ENCODE measurements around the gene RMI1.

DNA sequence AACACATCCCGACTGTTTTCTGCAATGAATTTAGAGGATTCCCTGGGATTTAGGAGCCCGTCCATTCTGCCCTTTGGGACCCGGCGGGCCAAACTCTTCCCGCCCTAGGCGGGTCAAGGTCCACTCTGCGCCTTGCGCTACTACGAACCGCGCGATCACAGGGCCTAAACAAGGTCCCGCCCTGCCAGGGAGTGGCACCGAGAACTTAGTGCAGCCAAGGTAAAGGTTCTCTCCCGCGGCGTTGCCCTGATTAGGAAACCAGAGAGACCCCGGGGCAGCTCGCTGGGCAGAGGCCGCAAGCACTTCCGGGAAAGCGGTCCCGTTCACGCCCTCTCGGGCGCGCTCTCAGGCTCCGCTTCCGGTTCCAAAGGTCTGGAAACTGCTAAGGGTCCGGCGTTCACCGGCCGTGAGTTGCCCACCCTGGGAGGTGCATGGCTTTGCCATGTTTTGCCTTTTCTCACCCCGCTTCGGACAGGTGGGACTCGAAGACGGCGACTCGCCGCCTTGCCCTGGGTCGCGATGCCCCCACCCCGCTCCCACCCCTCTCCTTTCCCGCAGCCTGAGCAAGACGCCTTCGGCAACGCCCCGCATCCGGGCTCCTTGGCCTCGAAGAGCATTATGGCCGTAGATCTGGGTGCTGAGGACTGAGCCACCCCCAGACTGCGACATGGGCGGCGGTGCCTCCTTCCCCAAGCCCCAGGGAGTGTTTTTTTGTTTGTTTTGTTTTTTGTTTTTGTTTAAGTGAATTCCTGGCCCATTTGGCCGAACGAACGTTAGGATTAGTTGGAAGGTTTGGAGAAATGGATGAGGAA is 24.0 kb upstream of the RMI1 start:
- no peak for TF ChIP-seq CTCF (IDR thresholded peaks at IDR 0.05)
- peak; percentile 48 to 77 for TF ChIP-seq POLR2A (IDR thresholded peaks at IDR 0.05)

Data from Peyer's patch (tissue), 4 donors.